ES-I3 (cell line): ENCODE measurements around the gene RARRES2.

Experiments used
- H3K36me3 ChIP-seq: 2 replicates; pipeline ENCODE4 v1.6.1; 2013; ENCODE audit warnings: mild to moderate bottlenecking, low read length, control low read depth, moderate library complexity; ENCODE audit not compliant: insufficient read depth
- H3K4me1 ChIP-seq: 2 replicates; pipeline ENCODE4 v1.6.1; 2013; ENCODE audit warnings: mild to moderate bottlenecking, control low read depth, low read length; ENCODE audit not compliant: insufficient read depth
- H3K9ac ChIP-seq: 2 replicates; pipeline ENCODE4 v1.6.1; 2013; ENCODE audit warnings: low read depth, mild to moderate bottlenecking, low read length, moderate library complexity
- H3K9me3 ChIP-seq: 2 replicates; pipeline ENCODE4 v1.6.1; 2013; ENCODE audit warnings: mild to moderate bottlenecking, low read length, moderate library complexity; ENCODE audit not compliant: control insufficient read depth, insufficient read depth

Gene RARRES2

DNA sequence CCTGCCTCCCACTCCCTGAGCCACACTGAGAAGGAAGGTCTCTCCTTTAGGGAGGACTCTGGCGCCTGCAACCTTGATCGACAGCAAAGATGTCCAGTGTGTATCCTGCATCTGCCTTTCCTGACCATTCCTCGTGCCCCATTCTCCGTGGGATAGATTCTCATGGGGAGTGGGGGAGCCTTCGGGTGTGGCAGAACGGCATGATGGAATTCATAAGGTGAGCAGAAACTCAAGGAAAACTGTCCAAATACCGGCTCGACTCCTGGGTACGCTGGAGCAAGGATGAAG, 636 bp upstream of the RARRES2 start:
- no peaks in the 10 kb centered on the region for H3K36me3 ChIP-seq
- H3K9me3 ChIP-seq = no peaks in the 10 kb centered on the region
- peak overlapping the region; percentile 51 for H3K9ac ChIP-seq
- H3K4me1 ChIP-seq = peaks cover 3% of the 10 kb centered on the region; the same call in 1 of the 2 replicates

DNA sequence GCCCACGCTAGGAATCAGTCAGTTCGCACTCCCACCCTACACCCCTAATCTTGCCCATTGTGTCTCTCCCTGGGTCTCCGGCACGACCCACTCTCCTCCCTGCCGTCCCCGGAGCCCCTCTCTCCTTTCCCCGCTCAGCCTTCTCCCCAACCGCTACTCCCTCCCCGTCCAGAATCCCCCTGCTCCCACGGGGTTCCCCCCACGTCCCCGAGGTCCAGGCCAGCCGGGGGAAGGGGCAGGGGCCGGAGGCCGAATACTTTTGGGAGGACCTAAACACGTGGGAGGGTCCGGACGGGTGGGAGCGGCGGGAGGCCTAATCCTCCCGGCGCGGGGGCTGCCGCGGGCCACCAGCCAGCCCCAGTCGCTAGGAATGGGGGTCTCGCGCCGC, 560 bp downstream of the RARRES2 start:
- Histone ChIP-seq H3K9me3 (no peaks in the 10 kb centered on the region), H3K9ac (peak overlapping the region; percentile 64), H3K4me1 (peaks cover 7% of the 10 kb centered on the region), H3K36me3 (no peaks in the 10 kb centered on the region)

DNA sequence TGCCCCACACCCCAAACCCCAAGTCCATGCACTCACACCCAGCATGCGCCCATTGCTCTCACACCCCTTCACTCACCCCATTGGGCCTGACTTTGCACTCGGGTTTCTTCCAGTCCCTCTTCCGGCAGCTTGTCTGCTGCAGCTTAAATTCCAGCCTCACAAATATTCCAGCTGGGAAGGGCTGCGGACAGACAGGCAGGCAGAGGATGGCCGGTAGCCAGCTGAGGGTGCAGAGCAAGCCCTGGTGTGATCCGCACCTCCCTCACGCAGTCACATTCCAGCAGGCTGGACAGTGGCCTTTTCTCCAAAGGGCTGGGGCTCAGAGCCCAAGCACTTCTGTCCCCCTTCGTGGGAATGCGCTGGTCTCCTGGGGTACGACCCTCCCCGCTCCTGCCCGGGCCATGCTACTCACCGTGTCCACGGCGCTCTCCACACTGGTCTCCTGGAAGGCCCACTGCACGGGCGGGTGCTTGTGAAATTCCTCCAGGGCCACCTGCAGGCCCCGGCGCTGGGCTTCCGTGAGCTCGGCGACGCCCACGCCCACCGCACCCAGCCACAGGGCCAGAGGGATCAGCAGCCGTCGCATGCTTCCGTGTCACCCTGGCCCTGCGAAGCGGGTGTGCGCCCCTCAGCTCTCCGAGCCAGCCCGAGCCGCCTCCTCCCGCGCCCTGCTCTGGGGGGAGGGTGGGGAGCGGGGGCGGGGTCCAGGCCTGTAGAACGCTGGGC, 1.2 kb downstream of the RARRES2 start:
- H3K36me3 ChIP-seq = no peaks in the 10 kb centered on the region
- H3K9me3 ChIP-seq = no peaks in the 10 kb centered on the region
- peaks cover 9% of the 10 kb centered on the region for H3K4me1 ChIP-seq
- peak overlapping the region; percentile 64 for H3K9ac ChIP-seq

DNA sequence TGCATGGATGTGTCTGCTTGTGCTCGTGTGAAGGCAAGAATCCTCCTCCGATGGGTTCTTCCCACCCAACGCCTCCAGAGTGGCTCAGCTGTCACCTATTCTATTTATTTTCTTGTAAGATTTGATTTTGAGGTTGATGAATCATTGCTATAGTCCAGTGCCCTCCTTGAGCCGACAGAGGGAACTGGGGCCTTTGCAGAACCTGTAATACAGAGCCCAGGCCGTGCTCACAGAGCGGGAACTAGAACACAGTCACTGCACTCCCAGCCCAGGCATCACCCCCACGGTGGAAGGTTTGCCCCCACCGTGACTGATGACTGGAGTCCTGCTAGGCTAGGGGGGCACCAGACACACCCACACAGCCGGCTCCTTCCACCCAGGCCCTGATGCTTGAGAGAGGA, 2.0 kb downstream of the RARRES2 start:
- no peaks in the 10 kb centered on the region for H3K36me3 ChIP-seq
- no peak overlapping the region for H3K9ac ChIP-seq
- peaks cover 9% of the 10 kb centered on the region for H3K4me1 ChIP-seq
- H3K9me3 ChIP-seq = no peaks in the 10 kb centered on the region

DNA sequence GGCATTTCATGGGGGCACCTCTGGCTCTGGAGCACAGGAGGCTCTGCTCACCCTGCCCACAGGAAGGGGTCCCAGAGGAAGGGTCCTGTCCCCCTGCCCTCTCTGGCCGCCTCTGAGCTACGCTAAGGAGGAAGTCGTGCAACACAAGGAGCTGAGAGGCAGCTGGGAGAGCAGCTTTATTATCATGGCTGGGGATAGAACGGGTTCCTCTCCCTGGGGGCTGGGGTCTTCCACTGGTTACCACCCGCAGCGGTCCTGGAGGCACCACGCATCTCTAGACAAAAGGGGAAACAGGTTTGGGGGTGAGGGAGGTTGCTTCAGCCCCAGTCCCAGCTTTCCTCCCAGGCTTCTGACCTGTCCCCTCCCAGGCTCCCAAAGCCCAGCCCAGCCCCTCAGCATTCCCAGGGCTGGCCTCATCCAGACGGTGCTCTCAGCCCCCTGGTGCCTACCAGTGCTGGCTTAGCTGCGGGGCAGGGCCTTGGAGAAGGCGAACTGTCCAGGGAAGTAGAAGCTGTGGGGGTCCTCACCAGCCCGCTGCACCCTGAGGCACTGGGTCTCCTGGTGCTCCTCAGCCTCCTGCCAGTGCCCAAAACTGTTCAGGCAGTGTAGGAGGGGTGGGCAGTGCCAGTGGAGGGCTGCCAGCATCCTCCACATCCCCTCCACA, 3.1 kb downstream of the RARRES2 start:
- Histone ChIP-seq H3K36me3 (no peaks in the 10 kb centered on the region), H3K4me1 (peaks cover 9% of the 10 kb centered on the region), H3K9ac (no peak overlapping the region), H3K9me3 (no peaks in the 10 kb centered on the region)

DNA sequence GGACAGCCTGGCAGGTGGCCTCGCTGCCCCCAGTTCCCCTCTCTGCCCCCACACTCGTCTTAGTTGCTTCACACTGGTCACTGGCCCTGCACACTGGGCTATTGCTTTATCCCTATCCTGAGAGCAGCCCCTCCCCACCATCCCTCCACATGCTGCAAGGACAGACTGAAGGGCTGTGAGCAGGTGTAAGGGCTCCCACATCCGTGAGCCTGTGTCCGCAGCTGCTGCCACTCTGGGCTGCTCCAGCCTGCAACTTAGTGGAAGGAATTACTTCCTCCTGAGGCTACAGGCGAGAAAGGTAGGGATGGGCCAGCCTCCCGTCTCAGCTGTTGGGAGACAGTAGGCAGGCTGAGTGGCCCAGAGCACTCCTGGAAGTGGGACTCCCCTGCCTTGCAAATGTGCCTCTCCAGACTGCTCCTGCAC, 3.8 kb downstream of the RARRES2 start:
- no peaks in the 10 kb centered on the region for H3K36me3 ChIP-seq

DNA sequence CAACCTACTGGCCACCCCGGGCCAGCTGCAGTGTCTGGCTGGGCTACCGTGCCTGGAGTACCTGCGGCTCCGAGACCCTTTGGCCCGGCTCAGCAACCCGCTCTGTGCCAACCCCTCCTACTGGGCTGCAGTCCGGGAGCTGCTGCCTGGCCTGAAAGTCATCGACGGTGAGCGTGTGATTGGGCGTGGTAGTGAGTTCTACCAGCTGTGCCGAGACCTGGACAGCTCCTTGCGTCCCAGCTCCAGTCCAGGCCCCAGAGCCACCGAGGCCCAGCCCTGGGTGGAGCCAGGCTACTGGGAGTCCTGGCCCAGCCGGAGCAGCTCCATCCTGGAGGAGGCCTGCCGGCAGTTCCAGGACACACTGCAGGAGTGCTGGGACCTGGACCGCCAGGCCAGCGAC, 4.2 kb downstream of the RARRES2 start:
- H3K36me3 ChIP-seq = no peaks in the 10 kb centered on the region
- H3K9me3 ChIP-seq = no peaks in the 10 kb centered on the region
- no peak overlapping the region for H3K9ac ChIP-seq
- peaks cover 6% of the 10 kb centered on the region for H3K4me1 ChIP-seq

More for the DNA sequence above, 3.8 kb downstream of the RARRES2 start:
- Histone ChIP-seq H3K9me3 (no peaks in the 10 kb centered on the region), H3K4me1 (peaks cover 7% of the 10 kb centered on the region), H3K9ac (no peak overlapping the region)

DNA sequence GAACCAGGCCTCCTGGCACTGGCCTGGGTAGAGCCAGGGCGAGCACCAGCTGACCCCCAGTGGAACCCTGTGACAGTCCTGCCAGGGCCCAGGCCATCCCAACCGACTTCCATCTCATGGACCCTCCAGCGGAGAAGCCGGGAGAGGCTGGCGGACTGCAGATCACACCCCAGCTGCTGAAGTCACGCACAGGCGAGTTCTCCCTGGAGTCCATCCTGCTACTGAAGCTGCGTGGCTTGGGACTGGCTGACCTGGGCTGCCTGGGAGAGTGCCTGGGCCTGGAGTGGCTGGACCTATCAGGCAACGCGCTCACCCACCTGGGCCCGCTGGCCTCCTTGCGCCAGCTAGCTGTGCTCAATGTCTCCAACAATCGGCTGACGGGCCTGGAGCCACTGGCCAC, 4.7 kb downstream of the RARRES2 start:
- H3K9me3 ChIP-seq = no peaks in the 10 kb centered on the region
- no peak overlapping the region for H3K9ac ChIP-seq
- no peaks in the 10 kb centered on the region for H3K36me3 ChIP-seq
- H3K4me1 ChIP-seq = peaks cover 6% of the 10 kb centered on the region

DNA sequence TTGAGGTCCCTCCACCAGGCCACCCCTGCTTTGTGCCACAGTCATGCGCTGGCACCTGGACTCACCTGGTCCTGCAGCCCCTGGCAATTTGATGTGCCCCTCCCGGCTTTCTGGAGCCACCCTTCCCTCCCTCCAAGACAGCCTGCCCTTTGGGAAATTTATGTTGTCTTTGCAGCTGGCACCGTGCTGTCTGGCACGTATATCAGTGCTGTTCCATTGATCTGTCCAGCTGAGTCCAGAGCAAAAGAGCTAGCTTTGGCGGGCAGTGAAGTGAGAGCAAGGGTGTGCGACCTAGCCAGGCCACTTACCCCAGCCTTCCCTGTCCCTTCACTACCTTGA, 5.7 kb downstream of the RARRES2 start:
- peaks cover 6% of the 10 kb centered on the region for H3K4me1 ChIP-seq
- no peak overlapping the region for H3K9ac ChIP-seq
- no peaks in the 10 kb centered on the region for H3K9me3 ChIP-seq
- no peaks in the 10 kb centered on the region for H3K36me3 ChIP-seq

DNA sequence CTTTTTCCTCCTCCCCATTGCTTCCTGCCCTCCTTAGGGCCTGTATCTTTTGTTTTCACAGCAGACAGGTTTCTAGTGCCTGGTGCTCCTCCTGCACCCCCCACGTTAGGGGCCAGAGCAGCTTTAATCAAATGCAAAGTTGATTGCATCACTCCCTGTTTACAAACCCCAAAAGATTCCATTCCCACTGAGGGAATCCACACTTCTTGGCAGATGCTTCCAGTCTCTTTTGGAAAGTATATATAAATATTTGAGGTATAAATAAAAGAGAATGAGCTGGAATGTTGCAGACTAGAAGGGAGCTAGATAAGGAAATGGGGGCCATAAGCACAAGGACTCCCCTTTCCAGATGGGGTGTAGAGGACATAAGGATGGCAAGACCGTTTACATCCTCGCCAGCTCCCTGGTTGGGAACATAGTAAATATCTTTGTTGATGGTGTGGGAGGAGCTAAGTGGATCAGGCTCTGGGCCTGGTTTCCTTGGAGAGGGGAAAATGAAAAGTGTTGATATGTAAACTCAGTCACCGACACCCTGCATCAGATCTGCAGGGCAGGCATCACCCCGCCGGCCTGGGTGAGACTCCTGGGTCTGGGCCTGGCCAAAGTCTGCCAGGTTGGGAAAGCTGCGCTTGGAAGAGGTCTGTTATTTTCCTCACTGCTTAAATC, 6.2 kb downstream of the RARRES2 start:
- no peak overlapping the region for H3K9ac ChIP-seq
- H3K4me1 ChIP-seq = peaks cover 6% of the 10 kb centered on the region
- no peaks in the 10 kb centered on the region for H3K36me3 ChIP-seq
- no peaks in the 10 kb centered on the region for H3K9me3 ChIP-seq

DNA sequence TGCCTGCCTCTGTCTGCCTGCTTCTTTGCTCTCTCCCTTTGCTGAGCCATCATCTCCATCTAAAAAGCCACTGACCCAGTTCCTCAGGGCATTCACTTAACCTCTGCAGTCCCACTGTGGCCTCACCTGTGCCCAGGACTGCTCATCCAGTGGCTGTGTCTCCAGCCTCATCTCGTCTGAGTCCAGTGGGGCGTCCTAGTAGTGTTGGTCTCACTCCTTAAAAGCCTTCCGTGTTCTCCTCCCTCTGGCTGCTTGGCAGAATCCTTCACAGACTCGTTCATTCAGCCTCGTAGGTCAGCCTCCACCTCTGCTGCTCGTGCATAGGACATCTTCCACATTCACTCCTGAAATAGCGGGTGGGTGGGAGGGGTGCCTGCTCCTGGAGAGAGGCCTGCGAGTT, 7.3 kb downstream of the RARRES2 start:
- no peaks in the 10 kb centered on the region for H3K9me3 ChIP-seq
- H3K4me1 ChIP-seq = peaks cover 15% of the 10 kb centered on the region
- no peak overlapping the region for H3K9ac ChIP-seq
- peaks cover 5% of the 10 kb centered on the region; the same call in 1 of the 2 replicates for H3K36me3 ChIP-seq

DNA sequence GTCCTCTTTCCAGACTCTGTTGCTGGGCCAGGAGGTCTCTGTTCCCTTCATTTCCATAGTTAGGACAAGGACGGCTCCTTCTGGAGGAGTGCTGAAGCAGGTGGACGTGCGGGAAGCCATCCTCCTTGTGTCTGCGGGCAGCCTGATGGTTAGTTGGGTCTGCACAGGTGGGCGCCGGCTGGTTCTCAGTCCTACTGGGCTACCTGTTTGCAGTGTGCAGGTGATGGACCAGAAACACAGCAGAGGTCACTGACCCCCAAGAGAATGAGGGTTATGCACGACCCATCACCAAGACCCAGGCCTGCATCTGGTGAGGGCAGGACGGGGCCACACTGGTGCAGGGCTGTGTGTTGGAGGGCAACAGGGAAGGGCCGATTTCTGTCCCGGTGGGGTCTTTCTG, 7.8 kb downstream of the RARRES2 start:
- Histone ChIP-seq H3K36me3 (peaks cover 5% of the 10 kb centered on the region; the same call in 1 of the 2 replicates), H3K9me3 (no peaks in the 10 kb centered on the region), H3K9ac (no peak overlapping the region), H3K4me1 (peaks cover 19% of the 10 kb centered on the region)

DNA sequence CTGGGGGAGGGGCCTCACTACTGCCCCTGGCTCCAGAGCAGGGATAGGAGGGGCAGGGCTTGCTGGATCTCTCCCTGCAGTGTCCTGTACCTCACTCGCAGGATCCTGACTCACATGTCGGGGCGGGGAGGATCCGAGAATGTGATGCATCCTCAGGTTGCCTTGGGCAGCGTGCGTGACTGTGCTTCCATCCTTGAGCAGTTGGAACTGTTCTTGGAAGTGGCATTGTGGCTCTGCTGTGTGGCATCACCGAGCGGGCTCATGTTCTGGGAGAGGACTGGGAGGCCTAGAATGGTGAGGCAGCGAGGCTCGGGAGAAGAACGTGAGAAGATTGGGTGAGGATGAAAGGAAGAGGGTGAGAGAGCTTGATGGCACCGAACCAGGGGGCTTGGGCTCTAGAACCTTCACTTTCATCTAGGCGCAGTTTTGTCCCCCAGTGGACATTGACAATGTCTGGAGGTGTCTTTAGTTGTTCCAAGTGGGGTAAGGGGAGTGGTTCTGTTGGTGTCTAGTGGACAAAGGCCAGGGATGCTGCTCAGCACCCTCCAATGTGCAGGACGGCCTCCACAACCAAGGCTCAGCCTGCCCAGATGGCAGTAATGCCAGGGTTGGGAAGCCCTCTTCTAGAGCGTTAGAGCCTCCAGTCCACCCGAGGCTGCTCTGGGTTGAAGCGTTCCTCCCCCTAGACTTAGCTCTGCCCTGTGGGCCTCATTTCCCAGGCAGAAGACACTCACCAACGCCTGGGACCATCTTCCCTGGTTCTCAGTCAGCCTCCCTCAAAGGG, 8.4 kb downstream of the RARRES2 start:
- peaks cover 21% of the 10 kb centered on the region for H3K4me1 ChIP-seq
- no peak overlapping the region for H3K9ac ChIP-seq
- H3K9me3 ChIP-seq = no peaks in the 10 kb centered on the region
- peaks cover 5% of the 10 kb centered on the region; the same call in 1 of the 2 replicates for H3K36me3 ChIP-seq

DNA sequence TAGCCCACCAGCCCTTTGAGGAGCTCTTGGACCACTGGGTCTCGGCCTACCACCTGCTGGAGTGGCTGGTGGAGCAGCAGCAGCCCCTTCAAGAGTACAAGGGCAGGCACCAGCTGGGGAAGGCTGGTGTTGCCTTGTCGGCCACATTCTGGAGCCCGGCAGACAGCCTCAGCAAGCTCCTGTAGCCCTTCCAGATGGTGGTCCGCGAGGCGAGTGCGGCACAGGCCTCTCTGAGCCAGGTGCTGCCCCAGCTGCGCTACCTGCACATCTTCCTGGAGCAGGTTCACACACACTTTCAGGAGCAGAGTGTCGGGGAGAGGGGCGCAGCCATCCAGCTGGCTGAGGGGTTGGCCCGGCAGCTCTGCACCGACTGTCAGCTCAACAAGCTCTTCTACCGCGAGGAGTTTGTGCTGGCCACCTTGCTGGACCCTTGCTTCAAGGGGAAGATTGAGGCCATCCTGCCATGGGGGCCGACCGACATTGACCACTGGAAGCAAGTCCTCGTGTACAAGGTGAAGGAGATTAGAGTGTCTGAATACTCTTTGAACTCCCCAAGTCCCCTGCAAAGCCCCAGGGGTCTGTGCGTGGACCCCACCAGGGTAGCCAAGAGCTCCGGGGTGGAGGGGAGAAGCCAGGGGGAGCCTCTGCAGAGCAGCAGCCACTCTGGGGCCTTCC, 11.1 kb downstream of the RARRES2 start:
- Histone ChIP-seq H3K4me1 (peaks cover 15% of the 10 kb centered on the region; the same call in 1 of the 2 replicates), H3K9ac (no peak overlapping the region), H3K9me3 (no peaks in the 10 kb centered on the region), H3K36me3 (peaks cover 15% of the 10 kb centered on the region; the same call in 1 of the 2 replicates)
